ENCODE data around the gene CACNG6.

GRCh38 chr19:53983457-53984289 is 7.8 kb upstream of the CACNG6 start:
- TF ChIP-seq, protein P1, sequence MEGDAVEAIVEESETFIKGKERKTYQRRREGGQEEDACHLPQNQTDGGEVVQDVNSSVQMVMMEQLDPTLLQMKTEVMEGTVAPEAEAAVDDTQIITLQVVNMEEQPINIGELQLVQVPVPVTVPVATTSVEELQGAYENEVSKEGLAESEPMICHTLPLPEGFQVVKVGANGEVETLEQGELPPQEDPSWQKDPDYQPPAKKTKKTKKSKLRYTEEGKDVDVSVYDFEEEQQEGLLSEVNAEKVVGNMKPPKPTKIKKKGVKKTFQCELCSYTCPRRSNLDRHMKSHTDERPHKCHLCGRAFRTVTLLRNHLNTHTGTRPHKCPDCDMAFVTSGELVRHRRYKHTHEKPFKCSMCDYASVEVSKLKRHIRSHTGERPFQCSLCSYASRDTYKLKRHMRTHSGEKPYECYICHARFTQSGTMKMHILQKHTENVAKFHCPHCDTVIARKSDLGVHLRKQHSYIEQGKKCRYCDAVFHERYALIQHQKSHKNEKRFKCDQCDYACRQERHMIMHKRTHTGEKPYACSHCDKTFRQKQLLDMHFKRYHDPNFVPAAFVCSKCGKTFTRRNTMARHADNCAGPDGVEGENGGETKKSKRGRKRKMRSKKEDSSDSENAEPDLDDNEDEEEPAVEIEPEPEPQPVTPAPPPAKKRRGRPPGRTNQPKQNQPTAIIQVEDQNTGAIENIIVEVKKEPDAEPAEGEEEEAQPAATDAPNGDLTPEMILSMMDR (IDR thresholded peaks at IDR 0.05; ENCODE audit: borderline replicate concordance, extremely low read depth, low read length, poor library complexity, severe bottlenecking) = no peak
- TF ChIP-seq EZH2 (IDR thresholded peaks at IDR 0.05; ENCODE audit: borderline replicate concordance, low read depth, low read length, severe bottlenecking) = no peak
